ENCODE measurements around the gene BAHD1.

Gene BAHD1

DNA sequence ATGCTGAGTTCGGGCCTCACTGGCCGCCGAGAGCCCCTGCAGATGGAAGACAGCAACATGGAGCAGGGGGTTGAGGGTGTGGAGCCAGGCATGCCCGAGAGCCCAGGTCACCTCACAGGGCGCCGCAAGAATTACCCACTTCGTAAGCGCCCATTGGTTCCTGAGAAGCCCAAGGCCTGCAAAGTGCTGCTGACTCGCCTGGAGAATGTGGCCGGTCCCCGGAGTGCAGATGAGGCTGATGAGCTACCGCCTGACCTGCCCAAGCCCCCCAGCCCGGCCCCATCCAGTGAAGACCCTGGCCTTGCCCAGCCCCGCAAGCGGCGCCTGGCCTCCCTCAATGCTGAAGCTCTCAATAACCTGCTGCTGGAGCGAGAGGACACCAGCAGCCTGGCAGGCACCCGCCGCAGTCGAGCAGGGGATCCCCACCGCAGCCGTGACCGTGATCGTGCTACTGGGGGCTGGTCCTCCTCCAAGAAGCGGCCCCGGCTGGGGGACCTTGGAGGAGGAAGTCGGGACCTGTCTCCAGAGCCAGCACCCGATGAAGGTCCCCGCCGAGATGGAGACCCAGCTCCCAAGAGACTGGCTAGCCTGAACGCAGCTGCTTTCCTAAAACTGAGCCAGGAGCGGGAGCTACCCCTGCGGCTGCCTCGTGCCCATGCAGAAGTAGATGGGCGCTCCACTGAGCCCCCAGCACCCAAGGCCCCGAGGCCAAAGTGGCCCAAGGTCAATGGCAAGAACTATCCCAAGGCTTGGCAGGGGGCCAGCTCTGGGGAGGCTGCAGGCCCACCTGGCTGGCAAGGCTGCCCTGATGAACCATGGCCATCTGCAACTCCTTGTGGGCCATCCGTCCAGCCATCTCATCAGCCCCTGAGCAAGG lies 18.0 kb downstream of the BAHD1 start:
- DNase-seq (ENCODE audit: extremely low read depth, insufficient read length), result no peak
- no peaks in the 10 kb centered on the region for H3K27me3 ChIP-seq (replicated peaks; ENCODE audit: control insufficient read depth, insufficient read depth, low read length)
- H3K4me3 ChIP-seq (replicated peaks; ENCODE audit: low read depth, low read length), result no peak overlapping the region
- peaks cover 14% of the 10 kb centered on the region for H3K36me3 ChIP-seq (ENCODE audit: control insufficient read depth, insufficient read depth, low read length)
- TF ChIP-seq, protein P1, sequence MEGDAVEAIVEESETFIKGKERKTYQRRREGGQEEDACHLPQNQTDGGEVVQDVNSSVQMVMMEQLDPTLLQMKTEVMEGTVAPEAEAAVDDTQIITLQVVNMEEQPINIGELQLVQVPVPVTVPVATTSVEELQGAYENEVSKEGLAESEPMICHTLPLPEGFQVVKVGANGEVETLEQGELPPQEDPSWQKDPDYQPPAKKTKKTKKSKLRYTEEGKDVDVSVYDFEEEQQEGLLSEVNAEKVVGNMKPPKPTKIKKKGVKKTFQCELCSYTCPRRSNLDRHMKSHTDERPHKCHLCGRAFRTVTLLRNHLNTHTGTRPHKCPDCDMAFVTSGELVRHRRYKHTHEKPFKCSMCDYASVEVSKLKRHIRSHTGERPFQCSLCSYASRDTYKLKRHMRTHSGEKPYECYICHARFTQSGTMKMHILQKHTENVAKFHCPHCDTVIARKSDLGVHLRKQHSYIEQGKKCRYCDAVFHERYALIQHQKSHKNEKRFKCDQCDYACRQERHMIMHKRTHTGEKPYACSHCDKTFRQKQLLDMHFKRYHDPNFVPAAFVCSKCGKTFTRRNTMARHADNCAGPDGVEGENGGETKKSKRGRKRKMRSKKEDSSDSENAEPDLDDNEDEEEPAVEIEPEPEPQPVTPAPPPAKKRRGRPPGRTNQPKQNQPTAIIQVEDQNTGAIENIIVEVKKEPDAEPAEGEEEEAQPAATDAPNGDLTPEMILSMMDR (IDR thresholded peaks at IDR 0.05; ENCODE audit: insufficient read depth, low read length, poor library complexity, severe bottlenecking), result no peak

DNA sequence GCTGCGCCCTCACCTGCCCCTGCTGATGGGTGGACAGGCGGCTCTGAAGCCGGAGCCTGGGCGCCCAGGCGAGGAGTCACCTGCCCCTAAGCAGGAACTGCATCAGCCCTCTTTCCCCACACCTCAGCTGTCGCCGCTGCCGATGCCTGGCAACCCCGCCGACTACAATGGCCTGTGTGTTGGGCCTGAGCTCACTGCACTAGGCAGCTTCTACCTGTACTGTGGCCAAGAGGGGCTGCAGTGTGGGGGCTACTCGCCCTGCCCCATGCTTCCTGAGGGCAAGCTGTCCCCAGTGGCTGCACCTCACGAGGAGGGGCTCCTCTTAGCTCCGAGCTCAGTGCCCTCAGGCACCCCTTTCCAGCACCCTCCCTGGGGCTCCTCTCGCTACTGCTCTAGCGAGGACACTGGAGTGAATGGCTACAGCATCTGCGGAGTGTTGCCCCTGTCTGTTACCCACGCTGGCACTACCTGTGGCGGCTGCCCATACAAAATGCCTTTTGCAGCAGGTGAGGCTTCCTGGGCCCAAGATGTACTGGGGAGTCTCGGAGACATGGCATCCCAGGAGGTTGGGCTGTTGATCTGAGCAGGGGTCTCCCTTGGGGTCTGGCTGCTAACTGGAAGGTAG lies 18.8 kb downstream of the BAHD1 start:
- Histone ChIP-seq H3K4me3 (replicated peaks; ENCODE audit: low read depth, low read length) (no peak overlapping the region), H3K27me3 (replicated peaks; ENCODE audit: control insufficient read depth, insufficient read depth, low read length) (no peaks in the 10 kb centered on the region), H3K36me3 (ENCODE audit: control insufficient read depth, insufficient read depth, low read length) (peaks cover 17% of the 10 kb centered on the region)
- TF ChIP-seq, protein P1 (IDR thresholded peaks at IDR 0.05; ENCODE audit: insufficient read depth, low read length, poor library complexity, severe bottlenecking), result no peak
- no peak for DNase-seq (ENCODE audit: extremely low read depth, insufficient read length)

DNA sequence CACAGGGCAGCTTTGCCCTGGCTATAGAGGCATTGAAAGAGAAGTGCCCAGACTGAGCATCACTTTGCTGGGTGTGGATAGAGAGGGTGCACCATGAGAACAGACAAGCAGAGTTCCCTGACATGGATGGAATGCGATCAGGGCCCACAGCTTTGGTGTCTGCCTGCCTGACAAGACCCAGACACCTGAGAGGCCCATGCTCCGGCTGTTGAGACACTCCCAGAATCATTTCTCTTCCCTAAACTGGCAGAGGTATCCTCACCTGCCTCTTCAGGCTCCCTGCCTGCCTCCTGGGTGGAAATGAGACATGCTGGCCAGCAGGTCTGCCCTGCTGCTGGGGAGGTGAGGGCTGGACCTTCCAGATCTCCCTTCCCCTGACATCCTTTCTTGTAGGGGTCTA lies 19.7 kb downstream of the BAHD1 start:
- H3K36me3 ChIP-seq (ENCODE audit: control insufficient read depth, insufficient read depth, low read length), result peaks cover 19% of the 10 kb centered on the region
- no peak overlapping the region for H3K4me3 ChIP-seq (replicated peaks; ENCODE audit: low read depth, low read length)
- DNase-seq (ENCODE audit: extremely low read depth, insufficient read length), result no peak
- TF ChIP-seq, protein P1 (IDR thresholded peaks at IDR 0.05; ENCODE audit: insufficient read depth, low read length, poor library complexity, severe bottlenecking), result no peak
- H3K27me3 ChIP-seq (replicated peaks; ENCODE audit: control insufficient read depth, insufficient read depth, low read length), result no peaks in the 10 kb centered on the region

DNA sequence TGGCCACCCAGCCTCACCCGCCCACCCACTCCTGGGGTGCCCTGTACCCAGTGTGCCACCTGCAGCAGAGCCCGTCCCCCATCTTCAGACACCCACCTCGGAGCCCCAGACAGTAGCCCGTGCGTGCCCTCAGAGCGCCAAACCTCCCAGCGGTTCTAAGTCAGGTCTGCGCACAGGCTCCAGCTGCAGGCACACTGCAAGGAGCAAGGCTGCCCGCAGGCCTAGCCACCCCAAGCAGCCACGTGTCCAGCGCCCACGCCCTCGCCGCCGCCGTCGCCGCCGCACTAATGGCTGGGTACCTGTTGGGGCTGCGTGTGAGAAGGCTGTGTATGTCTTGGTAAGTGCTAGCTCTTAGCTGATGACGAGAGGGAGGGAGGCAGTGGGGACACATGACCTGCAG lies 21.2 kb downstream of the BAHD1 start:
- peaks cover 21% of the 10 kb centered on the region for H3K36me3 ChIP-seq (ENCODE audit: control insufficient read depth, insufficient read depth, low read length)
- TF ChIP-seq, protein P1 (IDR thresholded peaks at IDR 0.05; ENCODE audit: insufficient read depth, low read length, poor library complexity, severe bottlenecking), result no peak
- no peaks in the 10 kb centered on the region for H3K27me3 ChIP-seq (replicated peaks; ENCODE audit: control insufficient read depth, insufficient read depth, low read length)
- no peak overlapping the region for H3K4me3 ChIP-seq (replicated peaks; ENCODE audit: low read depth, low read length)
- no peak for DNase-seq (ENCODE audit: extremely low read depth, insufficient read length)

DNA sequence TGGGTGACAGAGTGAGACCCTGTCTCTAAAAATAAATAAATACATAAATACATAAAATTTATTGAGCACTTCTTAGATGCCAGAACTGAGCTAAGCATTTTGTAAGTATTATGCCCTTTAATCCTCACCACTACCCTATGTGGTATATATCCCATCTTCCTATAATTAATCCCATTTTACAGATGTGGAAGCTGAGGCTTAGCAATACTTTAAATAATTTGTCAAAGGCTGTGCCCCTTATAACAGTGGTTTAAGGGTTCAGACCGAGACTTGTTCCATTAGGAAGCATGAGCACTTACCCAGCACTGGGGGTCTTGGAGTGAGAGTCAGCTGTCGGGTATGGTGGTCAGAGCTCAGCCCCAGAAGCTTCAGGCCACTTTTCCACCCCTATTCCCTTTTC lies 22.5 kb downstream of the BAHD1 start:
- TF ChIP-seq, protein P1 (IDR thresholded peaks at IDR 0.05; ENCODE audit: insufficient read depth, low read length, poor library complexity, severe bottlenecking), result no peak
- H3K36me3 ChIP-seq (ENCODE audit: control insufficient read depth, insufficient read depth, low read length), result peaks cover 21% of the 10 kb centered on the region
- H3K4me3 ChIP-seq (replicated peaks; ENCODE audit: low read depth, low read length), result no peak overlapping the region
- no peak for DNase-seq (ENCODE audit: extremely low read depth, insufficient read length)
- H3K27me3 ChIP-seq (replicated peaks; ENCODE audit: control insufficient read depth, insufficient read depth, low read length), result no peaks in the 10 kb centered on the region

All from GM06990 (cell line).